ENCODE data around the gene TBC1D9B. TPM values are rescaled to one million over a fixed set of nuclear protein-coding genes. Genes with fewer than 3 reads are reported as not detected.

Gene TBC1D9B
- 10 to 100 TPM; 49.1 to 82.3 (median 80.3) TPM for polyA plus RNA-seq

- 0 to 2% (median 1%) methylated on average over 37 to 105 of the region's 105 CpGs for WGBS, 3 donors
Observed at GRCh38 chr5:179907556-179908324, at the start of gene TBC1D9B. Gene TBC1D9B (minus strand): TSS chr5:179907897. CDS start chr5:179907821, 76 bp downstream.

GRCh38 chr5:179955630-179956029 lies 47.9 kb upstream of the TBC1D9B start:
- WGBS, 3 donors, result 77 to 84% (median 79%) methylated on average over 2 of the region's 2 CpGs
- no peak overlapping the region for H3K27ac ChIP-seq (ENCODE audit: low read depth, low read length)

More at GRCh38 chr5:179907556-179908324, at the start of gene TBC1D9B:
- no peak within 1 kb of the TSS for H3K27ac ChIP-seq (ENCODE audit: low read depth, low read length)

GRCh38 chr5:179955062-179955461 lies 47.4 kb upstream of the TBC1D9B start:
- no peak overlapping the region for H3K27ac ChIP-seq (ENCODE audit: low read depth, low read length)

GRCh38 chr5:179954434-179954833 lies 46.7 kb upstream of the TBC1D9B start:
- no peak overlapping the region for H3K27ac ChIP-seq (ENCODE audit: low read depth, low read length)
- WGBS, 3 donors, result 92 to 97% (median 96%) methylated on average over 6 of the region's 6 CpGs

More at GRCh38 chr5:179955062-179955461, 47.4 kb upstream of the TBC1D9B start:
- WGBS, 3 donors, result 90 to 92% (median 92%) methylated on average over 6 of the region's 6 CpGs

GRCh38 chr5:179953987-179954386 lies 46.3 kb upstream of the TBC1D9B start:
- H3K27ac ChIP-seq (ENCODE audit: low read depth, low read length), result no peak overlapping the region
- WGBS, 3 donors, result 90 to 95% (median 94%) methylated on average over 4 of the region's 4 CpGs

- no peak overlapping the region for H3K27ac ChIP-seq (ENCODE audit: low read depth, low read length)
- 93 to 95% (median 94%) methylated on average over 13 of the region's 13 CpGs for whole genome bisulfite sequencing, 3 donors
Observed at GRCh38 chr5:179936976-179937681, 29.4 kb upstream of the TBC1D9B start.

GRCh38 chr5:179930788-179931473 lies 23.2 kb upstream of the TBC1D9B start:
- WGBS, 3 donors, result 65 to 96% (median 88%) methylated on average over 8 of the region's 8 CpGs
- no peak overlapping the region for H3K27ac ChIP-seq (ENCODE audit: low read depth, low read length)

- 61 to 86% (median 76%) methylated on average over 7 of the region's 7 CpGs for WGBS, 3 donors
- H3K27ac ChIP-seq (ENCODE audit: low read depth, low read length), result no peak overlapping the region
Observed at GRCh38 chr5:179927824-179928223, 20.1 kb upstream of the TBC1D9B start.

GRCh38 chr5:179926657-179927056 lies 19.0 kb upstream of the TBC1D9B start:
- no peak overlapping the region for H3K27ac ChIP-seq (ENCODE audit: low read depth, low read length)
- WGBS, 3 donors, result 85 to 92% (median 90%) methylated on average over 8 of the region's 8 CpGs

GRCh38 chr5:179923436-179923835 lies 15.7 kb upstream of the TBC1D9B start:
- WGBS, 3 donors, result 64 to 86% (median 67%) methylated on average over 6 of the region's 6 CpGs

GRCh38 chr5:179920175-179920574 lies 12.5 kb upstream of the TBC1D9B start:
- 82 to 90% (median 89%) methylated on average over 4 of the region's 4 CpGs for WGBS, 3 donors
- no peak overlapping the region for H3K27ac ChIP-seq (ENCODE audit: low read depth, low read length)

More at GRCh38 chr5:179923436-179923835, 15.7 kb upstream of the TBC1D9B start:
- no peak overlapping the region for H3K27ac ChIP-seq (ENCODE audit: low read depth, low read length)

GRCh38 chr5:179919487-179920060 lies 11.9 kb upstream of the TBC1D9B start:
- 80 to 90% (median 83%) methylated on average over 20 of the region's 20 CpGs for WGBS, 3 donors

GRCh38 chr5:179918742-179919486 lies 11.2 kb upstream of the TBC1D9B start:
- H3K27ac ChIP-seq (ENCODE audit: low read depth, low read length), result no peak overlapping the region
- WGBS, 3 donors, result 91 to 94% (median 92%) methylated on average over 19 of the region's 19 CpGs

More at GRCh38 chr5:179919487-179920060, 11.9 kb upstream of the TBC1D9B start:
- no peak overlapping the region for H3K27ac ChIP-seq (ENCODE audit: low read depth, low read length)

- no peak overlapping the region for H3K27ac ChIP-seq (ENCODE audit: low read depth, low read length)
- 85 to 90% (median 87%) methylated on average over 6 of the region's 6 CpGs for WGBS, 3 donors
Observed at GRCh38 chr5:179916523-179916922, 8.8 kb upstream of the TBC1D9B start.

- H3K27ac ChIP-seq (ENCODE audit: low read depth, low read length), result no peak overlapping the region
- WGBS, 3 donors, result 82 to 92% (median 89%) methylated on average over 10 of the region's 10 CpGs
Observed at GRCh38 chr5:179915406-179915935, 7.8 kb upstream of the TBC1D9B start.

- H3K27ac ChIP-seq (ENCODE audit: low read depth, low read length), result no peak overlapping the region
- 53 to 76% (median 54%) methylated on average over 8 of the region's 8 CpGs for WGBS, 3 donors
Observed at GRCh38 chr5:179914032-179914755, 6.5 kb upstream of the TBC1D9B start.

GRCh38 chr5:179913461-179913860 lies 5.8 kb upstream of the TBC1D9B start:
- no peak overlapping the region for H3K27ac ChIP-seq (ENCODE audit: low read depth, low read length)
- WGBS, 3 donors, result 90 to 94% (median 92%) methylated on average over 9 of the region's 9 CpGs

Data from adipose tissue (tissue), 3 donors.